Hematopoietic multipotent progenitor cell treated with erythropoietin and hydrocortisone succinate and interleukin-3 and kit ligand, for 4 days (in vitro differentiated cells): ENCODE measurements around the gene MTURN.
A peak's percentile ranks its signal among the peaks of the same experiment; 100 is the strongest.

Experiments used
- DNase-seq: peaks from one replicate; pipeline ENCODE4 v3.0.0-alpha.2; 2015

Gene MTURN

DNA sequence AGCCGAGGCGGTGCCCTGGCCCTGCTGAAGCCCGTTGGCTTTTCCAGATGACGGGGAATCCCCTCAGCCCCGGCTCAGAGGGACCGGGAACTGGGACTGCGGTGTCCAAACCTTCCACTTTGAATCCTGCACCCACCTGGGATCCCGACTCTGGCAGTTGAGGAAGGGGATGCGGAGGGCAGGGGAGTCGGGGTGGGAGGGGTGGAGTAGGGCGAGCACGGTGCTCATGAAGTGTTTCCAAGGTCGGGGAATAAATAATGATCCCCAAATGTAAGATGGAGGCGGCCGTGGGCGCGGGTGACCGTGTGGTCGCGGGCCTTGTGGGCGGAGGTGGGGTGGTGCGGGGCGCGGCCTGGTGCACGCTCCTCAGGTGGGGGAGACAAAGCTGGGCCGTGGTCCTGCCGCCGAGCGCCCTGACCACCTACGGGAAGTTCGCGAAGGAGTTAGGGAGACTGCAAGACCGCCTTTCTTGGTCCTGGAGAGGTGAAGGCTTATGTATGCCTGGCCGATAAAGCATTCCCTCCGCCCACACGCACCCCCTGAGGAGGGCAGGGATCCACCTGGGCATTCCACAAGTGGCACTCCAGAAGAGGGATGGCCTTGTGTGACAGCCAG is 1.4 kb downstream of the MTURN start:
- no peak for DNase-seq

GRCh38 chr7:30136743-30137485 is 2.1 kb downstream of the MTURN start:
- DNase-seq = no peak

DNA sequence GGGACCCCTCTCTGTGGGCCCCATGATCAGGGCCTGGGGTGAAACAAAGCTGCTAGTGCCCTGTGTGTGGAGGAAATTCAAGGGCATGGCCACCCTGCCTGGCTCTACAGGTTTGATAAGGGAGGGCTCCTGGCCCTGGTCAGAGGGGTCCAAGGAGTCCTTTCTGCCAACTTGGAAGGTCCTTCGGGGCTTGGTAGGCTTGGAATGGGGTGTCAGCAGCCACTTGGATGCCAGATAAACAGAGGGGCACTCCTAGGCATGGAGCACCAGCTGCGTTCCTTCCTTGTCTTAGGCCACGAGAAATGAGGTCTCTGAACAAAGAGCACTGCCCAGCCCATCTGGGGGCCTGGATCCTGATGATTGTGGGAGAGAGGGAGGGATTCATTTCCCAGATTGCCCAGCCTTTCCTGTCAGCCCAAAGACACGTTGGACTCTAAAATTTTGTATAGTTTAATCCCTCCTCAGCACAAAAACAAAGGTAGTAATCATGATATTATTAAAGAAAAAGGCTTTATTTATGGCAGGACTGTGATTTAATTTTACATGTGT is 5.1 kb downstream of the MTURN start:
- DNase-seq = no peak

DNA sequence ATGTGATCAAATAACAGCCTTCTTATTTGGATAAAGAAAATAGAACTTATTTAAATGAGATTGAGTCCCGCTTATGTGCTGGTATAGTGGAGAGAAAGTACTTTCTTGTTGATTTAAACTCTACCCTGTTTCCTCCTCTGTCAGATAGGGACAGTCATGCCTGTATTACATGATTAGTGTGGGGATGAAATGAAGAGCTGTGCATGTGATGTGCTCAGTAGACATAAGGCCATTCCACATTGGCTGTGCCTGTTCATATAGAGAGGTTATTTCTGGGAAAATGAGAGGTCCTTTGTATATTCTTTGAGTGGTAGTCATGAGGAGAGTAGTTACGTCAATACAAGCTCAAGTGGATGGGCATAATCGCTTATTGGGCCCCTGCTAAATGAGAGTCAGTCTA is 5.7 kb downstream of the MTURN start:
- DNase-seq = peak; percentile 44

- DNase-seq = no peak
Measured at GRCh38 chr7:30142710-30143109, 7.9 kb downstream of the MTURN start.

DNA sequence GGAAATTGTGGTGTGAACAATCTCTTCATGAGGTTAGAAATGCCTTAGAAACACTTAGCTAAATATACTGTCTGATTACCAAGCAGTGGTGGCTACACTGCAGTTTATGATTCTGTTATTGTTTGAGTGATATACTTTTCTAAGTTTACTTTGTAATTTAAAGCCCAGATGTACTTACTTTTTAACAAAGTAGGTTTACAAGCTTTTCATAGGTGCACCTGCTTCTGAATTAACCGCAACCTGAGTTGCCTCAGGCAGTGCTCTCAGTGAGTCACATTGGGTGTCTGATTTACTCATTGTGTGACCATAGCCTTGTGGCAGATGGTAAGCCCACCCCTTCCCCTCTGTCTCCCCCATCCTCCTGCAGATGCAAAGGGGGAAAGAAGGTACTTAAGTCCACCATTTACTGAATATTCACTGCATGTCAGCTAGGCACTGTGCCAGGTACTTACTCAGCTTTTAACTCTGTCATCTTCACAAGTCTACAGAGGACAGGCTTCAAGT is 9.0 kb downstream of the MTURN start:
- peak; percentile 71 for DNase-seq

DNA sequence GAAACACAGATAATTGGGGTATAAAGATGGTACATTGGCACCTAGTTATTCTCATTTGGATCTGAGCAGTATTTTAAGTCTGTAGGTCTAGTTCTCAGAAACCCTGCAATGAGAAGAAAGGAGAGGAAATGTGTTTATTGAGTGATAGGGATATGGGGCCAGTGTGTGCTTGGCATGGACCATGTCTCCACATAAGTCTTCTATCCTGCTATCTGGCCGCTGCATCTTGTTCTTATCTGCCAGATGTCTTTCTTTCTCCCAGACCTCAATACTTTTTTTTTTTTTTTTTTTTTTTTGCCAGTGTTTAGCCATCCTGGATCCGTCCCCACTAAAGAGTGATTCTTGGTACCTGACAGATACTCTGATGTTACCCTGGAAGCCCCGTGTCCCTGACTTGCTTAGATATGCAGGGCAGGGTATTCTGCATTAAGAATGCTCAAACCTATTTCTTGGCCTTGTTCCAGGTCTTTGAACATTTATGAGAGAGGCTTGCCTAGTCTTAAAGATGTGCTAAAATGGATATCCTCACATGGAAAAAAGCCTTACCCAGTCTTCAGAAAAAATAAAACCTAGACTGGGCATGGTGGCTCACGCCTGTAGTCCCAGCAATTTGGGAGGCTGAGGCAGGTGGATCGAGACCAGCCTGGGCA is 10.0 kb downstream of the MTURN start:
- peak; percentile 96 for DNase-seq

GRCh38 chr7:30145426-30145970 is 10.7 kb downstream of the MTURN start:
- no peak for DNase-seq

- DNase-seq = peak; percentile 94
Measured at GRCh38 chr7:30146127-30146612, 11.4 kb downstream of the MTURN start.

GRCh38 chr7:30147223-30147622 is 12.4 kb downstream of the MTURN start:
- no peak for DNase-seq

DNA sequence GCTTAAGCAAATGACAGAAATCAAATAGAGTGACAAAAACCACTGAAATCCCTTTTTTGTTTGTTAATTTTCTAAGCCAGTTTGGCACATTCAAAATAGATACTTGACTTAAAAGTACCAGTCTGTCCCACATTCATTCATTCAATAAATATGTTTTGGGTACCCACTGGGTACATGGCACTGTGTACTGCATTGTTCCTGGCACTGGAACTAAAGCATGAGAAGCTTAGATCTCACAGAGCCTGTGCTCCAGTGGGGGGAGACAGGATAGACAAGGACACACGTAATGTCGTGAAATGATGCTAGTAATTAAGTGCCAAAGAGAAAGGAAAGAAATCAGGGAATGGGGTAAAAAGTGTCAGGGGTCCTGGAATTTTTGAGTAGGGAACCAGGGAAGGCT is 13.0 kb downstream of the MTURN start:
- DNase-seq = no peak

DNA sequence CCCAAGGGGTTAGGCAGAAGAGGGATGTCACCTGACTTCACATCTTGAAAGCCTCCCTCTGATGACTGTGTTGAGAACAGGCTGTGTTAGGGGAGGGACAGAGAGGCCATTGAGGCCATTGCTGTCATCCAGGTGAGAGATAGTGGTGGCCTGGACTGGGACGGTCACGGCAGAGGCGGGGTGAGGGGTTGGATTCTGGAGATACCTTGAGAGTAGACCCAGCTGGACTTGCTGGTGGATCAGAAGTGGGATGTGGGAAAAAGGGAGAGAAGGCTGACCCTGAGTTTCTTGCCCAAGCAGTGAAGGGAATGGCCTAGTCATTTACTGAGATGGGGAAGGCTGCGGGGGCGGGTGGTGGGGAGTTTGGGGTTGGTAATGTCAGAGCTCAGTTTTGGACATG is 13.6 kb downstream of the MTURN start:
- no peak for DNase-seq

DNA sequence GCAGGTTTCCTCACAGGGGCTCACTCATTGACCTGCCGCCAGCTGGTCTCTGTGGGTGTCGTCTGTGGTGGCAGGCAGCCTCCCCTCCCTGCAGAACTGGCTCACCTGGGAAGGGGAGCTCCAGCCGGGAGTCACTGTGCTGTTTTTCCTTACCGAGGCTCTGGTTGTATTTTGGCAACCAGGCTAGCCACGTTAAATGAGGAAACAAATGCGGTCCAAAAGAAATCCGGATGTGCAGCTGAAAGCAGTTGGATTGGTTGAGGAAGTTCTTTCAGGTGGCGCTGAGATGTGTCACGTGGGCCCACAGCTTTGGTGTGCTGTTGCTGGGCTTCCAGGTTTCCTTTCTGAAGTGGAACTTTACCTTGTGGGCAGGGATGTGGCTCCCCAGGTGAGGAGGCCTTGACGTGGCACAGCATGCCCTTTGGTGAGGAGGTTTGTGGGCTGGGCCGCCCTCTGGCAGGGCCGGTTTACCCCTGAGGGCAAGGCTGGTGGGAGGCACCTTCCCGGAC is 14.2 kb downstream of the MTURN start:
- DNase-seq = peak; percentile 71

DNA sequence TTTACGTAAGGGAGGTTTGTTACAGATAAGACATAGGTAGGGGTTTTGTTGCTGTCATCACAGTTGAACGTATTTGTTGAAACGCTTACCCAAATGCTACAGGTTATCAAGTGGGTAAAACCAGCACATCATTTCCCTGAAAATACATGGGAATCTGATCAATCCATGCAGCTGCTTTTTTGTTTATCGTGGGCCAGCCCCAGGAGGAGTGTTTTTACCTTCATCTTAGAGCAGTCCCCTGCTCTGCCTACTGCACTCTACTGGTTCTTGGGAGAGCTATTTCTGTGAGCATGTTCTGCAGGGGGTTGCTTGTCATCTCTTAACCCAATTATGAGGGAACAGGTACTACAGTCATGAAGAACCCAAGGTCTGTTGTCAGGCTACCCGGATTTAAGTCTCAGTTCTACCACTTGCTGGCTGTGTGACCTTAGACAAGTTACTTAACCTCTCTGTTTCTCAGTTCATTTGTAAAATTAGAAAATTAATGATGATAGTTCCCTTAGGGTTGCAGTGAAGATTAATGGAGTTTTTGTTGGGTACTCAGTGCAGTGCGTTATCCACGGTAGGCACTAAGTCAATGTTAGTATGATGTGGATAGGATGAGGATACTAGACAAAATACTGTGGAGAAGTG is 15.0 kb downstream of the MTURN start:
- no peak for DNase-seq

DNA sequence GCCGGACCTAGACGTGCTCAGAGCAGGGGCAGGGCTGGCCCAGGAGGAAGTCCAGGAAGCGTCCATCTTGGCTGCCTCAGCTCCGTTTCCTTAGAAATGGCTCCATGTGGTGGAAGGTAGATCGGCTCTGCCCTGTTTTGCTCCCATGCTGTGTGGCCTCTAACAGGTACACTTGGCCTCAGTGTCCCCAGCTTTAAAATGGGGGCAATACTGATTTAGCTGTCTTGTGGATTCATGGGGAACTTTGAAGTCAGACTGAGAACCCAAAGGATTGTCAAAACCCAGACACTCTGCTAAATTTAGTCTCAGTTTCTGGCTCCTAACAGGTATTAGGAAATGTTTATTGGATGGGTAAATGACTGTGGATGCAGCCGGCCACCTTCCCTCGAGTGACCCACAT is 15.9 kb downstream of the MTURN start:
- no peak for DNase-seq

GRCh38 chr7:30154111-30154587 is 19.4 kb downstream of the MTURN start:
- peak; percentile 60 for DNase-seq

DNA sequence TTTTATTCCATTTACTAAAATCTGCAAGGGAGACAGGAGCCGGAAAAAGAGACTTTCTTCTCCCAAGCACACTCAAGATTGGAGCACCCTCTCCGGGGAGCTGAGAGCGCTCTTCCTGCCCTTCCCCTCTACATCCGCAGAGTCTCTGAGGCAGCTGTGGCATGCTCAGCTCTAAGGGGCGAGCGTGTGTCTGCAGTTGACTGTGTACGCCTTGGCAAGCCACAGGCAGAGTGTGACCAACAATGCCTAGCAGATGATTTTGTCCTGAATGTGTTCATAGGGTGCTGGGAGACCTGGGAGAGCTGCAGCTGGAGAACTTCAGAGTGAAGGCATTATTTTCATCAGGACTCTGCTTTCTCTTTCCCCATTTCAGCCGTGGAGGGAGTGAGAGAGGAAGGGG is 20.7 kb downstream of the MTURN start:
- no peak for DNase-seq

GRCh38 chr7:30157204-30157603 is 22.4 kb downstream of the MTURN start:
- DNase-seq = no peak

- DNase-seq = peak; percentile 68
Measured at GRCh38 chr7:30159163-30159562, 24.4 kb downstream of the MTURN start.

DNA sequence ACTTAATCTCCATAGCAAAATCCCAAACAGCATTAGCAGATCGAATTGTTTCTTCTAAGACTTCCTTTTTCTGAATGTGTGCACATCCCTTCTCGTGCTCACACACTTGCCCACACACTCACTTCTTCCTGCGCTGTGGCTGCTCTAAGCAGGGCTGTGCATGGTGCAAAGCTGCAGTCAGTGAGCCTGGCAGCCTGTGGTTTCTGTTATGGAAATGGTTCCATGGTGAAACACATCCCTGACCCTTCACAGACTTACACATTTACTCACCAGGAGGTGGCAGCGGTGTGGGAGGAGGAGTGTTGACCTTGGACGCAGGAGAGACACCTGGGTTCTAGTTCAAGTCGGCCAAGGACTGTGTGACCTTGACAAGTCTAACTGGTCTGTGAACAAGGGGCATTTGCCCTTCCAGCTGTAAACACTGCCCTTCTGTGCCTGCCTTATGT is 24.9 kb downstream of the MTURN start:
- peak; percentile 84 for DNase-seq

DNA sequence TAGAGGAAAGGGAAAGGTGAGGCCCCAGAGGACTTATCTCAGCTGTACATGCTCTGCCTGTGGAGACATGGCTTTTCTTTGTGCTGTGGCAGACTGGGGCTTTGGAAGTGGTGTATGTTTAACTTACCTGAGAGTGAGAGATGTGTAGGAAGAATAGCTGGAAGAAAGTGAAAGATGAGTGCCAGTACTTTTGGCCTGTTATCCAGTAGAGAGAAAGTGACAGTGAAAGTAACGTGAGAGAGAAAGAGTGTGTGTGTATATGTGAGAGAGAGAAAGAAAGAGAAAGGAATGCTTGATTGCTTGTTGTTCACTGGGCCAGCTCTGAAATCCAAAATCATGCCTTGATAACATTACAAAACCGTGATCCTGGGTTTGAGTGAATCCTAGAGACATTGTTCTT is 25.5 kb downstream of the MTURN start:
- no peak for DNase-seq

GRCh38 chr7:30162133-30162532 is 27.3 kb downstream of the MTURN start:
- DNase-seq = peak; percentile 64
